ENCODE results near the gene LAMP1.

Gene LAMP1

GRCh38 chr13:113329656-113330312 is 32.7 kb downstream of the LAMP1 start:
- TF ChIP-seq ZFX (IDR thresholded peaks at IDR 0.05) (no peak), CTCF (conservative IDR thresholded peaks at IDR 0.05) (no peak)
- no peak overlapping the region for H3K27ac ChIP-seq

GRCh38 chr13:113332615-113333014 is 35.6 kb downstream of the LAMP1 start:
- H3K27ac ChIP-seq: peak overlapping the region; percentile 78
- TF ChIP-seq ZFX (IDR thresholded peaks at IDR 0.05): no peak
- TF ChIP-seq CTCF (conservative IDR thresholded peaks at IDR 0.05): no peak

- TF ChIP-seq ZFX (IDR thresholded peaks at IDR 0.05) (no peak), CTCF (conservative IDR thresholded peaks at IDR 0.05) (no peak)
- H3K27ac ChIP-seq: no peak overlapping the region; the same call in 1 of the 2 replicates
Observed at GRCh38 chr13:113333076-113333475, 36.0 kb downstream of the LAMP1 start.

GRCh38 chr13:113337556-113337955 is 40.5 kb downstream of the LAMP1 start:
- no peak for TF ChIP-seq CTCF (conservative IDR thresholded peaks at IDR 0.05)
- no peak for TF ChIP-seq ZFX (IDR thresholded peaks at IDR 0.05)
- no peak overlapping the region for H3K27ac ChIP-seq

- no peak for TF ChIP-seq CTCF (conservative IDR thresholded peaks at IDR 0.05)
- TF ChIP-seq ZFX (IDR thresholded peaks at IDR 0.05): no peak
Observed at GRCh38 chr13:113337976-113338375, 40.9 kb downstream of the LAMP1 start.

GRCh38 chr13:113338451-113338850 is 41.4 kb downstream of the LAMP1 start:
- no peak overlapping the region for H3K27ac ChIP-seq
- TF ChIP-seq CTCF (conservative IDR thresholded peaks at IDR 0.05): no peak
- TF ChIP-seq ZFX (IDR thresholded peaks at IDR 0.05): no peak

More at GRCh38 chr13:113337976-113338375, 40.9 kb downstream of the LAMP1 start:
- no peak overlapping the region for H3K27ac ChIP-seq

- no peak overlapping the region for H3K27ac ChIP-seq
- no peak for TF ChIP-seq CTCF (conservative IDR thresholded peaks at IDR 0.05)
- no peak for TF ChIP-seq ZFX (IDR thresholded peaks at IDR 0.05)
Observed at GRCh38 chr13:113342820-113343691, 46.0 kb downstream of the LAMP1 start.

Measured in C4-2B (cell line).